GM21360 (cell line): ENCODE data around the gene RSRC1.

Experiments
- ATAC-seq: cut with Tn5 transposase; IDR thresholded peaks from one replicate; pipeline ENCODE4 v1.9.1; 2021; ENCODE audit warnings: mild to moderate bottlenecking, moderate library complexity; ENCODE audit not compliant: unreplicated experiment

Gene RSRC1

GRCh38 chr3:158570999-158571702, 461.3 kb downstream of the RSRC1 start, which contains the start of gene MLF1:
Gene MLF1, plus strand, starts transcription at chr3:158571194. Its CDS starts 107 bp downstream, at chr3:158571301.
- peak; percentile 100 for ATAC-seq

- no peak for ATAC-seq
These were observed 462.3 kb downstream of the RSRC1 start for GRCh38 chr3:158571969-158572765.

- ATAC-seq, result no peak
These were observed 462.8 kb downstream of the RSRC1 start for GRCh38 chr3:158572766-158573060.

DNA sequence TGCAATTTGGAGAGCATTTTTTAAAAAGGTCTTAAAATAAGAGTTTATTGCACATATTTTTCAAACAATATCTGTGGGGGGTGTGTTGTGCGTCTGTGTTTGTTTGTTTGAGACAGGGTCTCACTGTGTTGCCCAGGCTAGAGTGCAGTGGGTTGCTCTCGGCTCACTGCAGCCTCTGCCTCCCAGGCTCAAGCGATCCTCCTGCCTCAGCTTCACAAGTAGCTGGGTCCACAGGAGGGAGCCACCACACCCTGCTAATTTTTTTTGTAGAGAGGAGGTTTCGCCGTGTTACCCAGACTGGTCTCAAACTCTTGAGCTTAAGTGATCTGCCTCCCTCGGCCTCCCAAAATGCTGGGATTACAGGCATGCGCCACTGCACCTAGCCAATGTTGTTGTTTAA, 463.8 kb downstream of the RSRC1 start:
- no peak for ATAC-seq

DNA sequence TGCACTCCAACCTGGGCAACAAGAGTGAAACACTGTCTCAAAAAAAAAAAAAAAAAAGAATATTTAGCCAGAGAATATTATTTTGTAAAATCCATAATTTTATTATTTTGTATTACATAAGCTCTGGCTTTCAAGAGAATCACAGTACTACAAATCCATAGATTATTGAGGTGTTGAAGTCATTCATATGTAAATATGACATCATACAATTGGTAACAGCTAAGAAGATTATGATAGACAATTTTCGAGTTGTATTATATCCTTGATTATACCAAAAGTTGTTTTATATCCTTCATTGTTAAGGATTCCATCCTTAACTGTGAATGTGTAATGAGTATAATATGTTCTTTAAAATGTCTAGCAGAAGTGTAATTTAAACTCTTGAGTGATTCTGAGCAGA, 464.8 kb downstream of the RSRC1 start:
- ATAC-seq, result no peak

- ATAC-seq, result no peak
These were observed 480.3 kb downstream of the RSRC1 start for GRCh38 chr3:158590223-158590622.
